A549 (cell line): ENCODE measurements around the gene TMEM42. TPM values are rescaled to one million over a fixed set of nuclear protein-coding genes. Genes with fewer than 3 reads are reported as not detected.
A peak's percentile ranks its signal among the peaks of the same experiment; 100 is the strongest.

ENCODE experiments used
- ATAC-seq, 2 experiments: fragments of 200-7000 bp in 1 of 2; fragments of >200 bp in 1 of 2; cut with Nextera tagmentation in 1 of 2; cut with Tn5 transposase in 1 of 2; 3 replicates each; pipeline versions ENCODE4 v1.8.0 to v1.9.1; 2018 to 2020; ENCODE audit warnings: mild to moderate bottlenecking in 1 of 2, moderate library complexity in 1 of 2
- CTCF ChIA-PET: fragments of 300-600 bp; sonication (Branson Sonifier 250); formaldehyde crosslinking; extraction: SDS; loops from one replicate; lab custom pipeline; 2021; ENCODE audit warnings: antibody characterized with exemption, inconsistent platforms; lab: Yijun Ruan, JAX
- POLR2A ChIA-PET: fragments of 350-600 bp; formaldehyde crosslinking; extraction: SDS; loops from one replicate; lab custom pipeline; 2021; ENCODE audit warnings: antibody characterized with exemption, inconsistent platforms; lab: Yijun Ruan, JAX
- DNase-seq, 2 experiments: peaks; one replicate each; pipeline versions ENCODE4 v3.0.0 to v3.0.0-alpha.2; 2011 to 2016; ENCODE audit warnings: low read depth in 1 of 2, low spot score in 1 of 2
- FAIRE-seq: peaks from 2 replicates; lab custom pipeline; 2011; peaks lifted over from hg19 to GRCh38; lab: Jason Lieb, UNC
- H3K27ac ChIP-seq, 2 experiments: fragments of >200 bp; sonication (Bioruptor Twin); formaldehyde crosslinking; 3 replicates each; pipeline ENCODE4 v1.5.1; 2016 to 2017
- H3K4me1 ChIP-seq: fragments of >200 bp; sonication (Bioruptor Twin); formaldehyde crosslinking; 3 replicates; pipeline ENCODE4 v1.6.1; 2016
- H3K4me2 ChIP-seq: fragments of >200 bp; sonication (Bioruptor Twin); formaldehyde crosslinking; 3 replicates; pipeline ENCODE4 v1.6.1; 2016
- H3K4me3 ChIP-seq: fragments of >200 bp; sonication (Bioruptor Twin); formaldehyde crosslinking; 3 replicates; pipeline ENCODE4 v1.5.1; 2016
- H3K9me3 ChIP-seq: fragments of >200 bp; sonication (Bioruptor Twin); formaldehyde crosslinking; 3 replicates; pipeline ENCODE4 v1.6.1; 2016
- ATOH8 ChIP-seq: fragments of 250-450 bp; sonication (Bioruptor Pico); IDR thresholded peaks from 2 replicates; pipeline ENCODE4 v1.5.0; 2020; ENCODE audit warnings: low read depth, mild to moderate bottlenecking, moderate library complexity
- BCL3 ChIP-seq: fragments of >200 bp; sonication (Bioruptor Twin); formaldehyde crosslinking; IDR thresholded peaks from 3 replicates; pipeline ENCODE4 v1.6.1; 2016
- BHLHE40 ChIP-seq: IDR thresholded peaks from 2 replicates; pipeline ENCODE4 v1.6.1; 2012; ENCODE audit warnings: low read depth, low read length, inconsistent platforms
- CBX2 ChIP-seq: fragments of 200-600 bp; sonication (generic); IDR thresholded peaks from 2 replicates; pipeline ENCODE4 v1.6.1; 2016; ENCODE audit warnings: low read depth, mild to moderate bottlenecking, borderline replicate concordance
- CEBPB ChIP-seq, 2 experiments: fragments of >200 bp in 1 of 2; sonication (Bioruptor Twin) in 1 of 2; formaldehyde crosslinking in 1 of 2; IDR thresholded peaks; 2 replicates each; pipeline ENCODE4 v1.6.1; 2012 to 2016
- CHD2 ChIP-seq: fragments of 150-350 bp; IDR thresholded peaks from 2 replicates; pipeline ENCODE4 v1.6.1; 2014; ENCODE audit warnings: low read length; ENCODE audit not compliant: partially characterized antibody
- CTCF ChIP-seq: fragments of >200 bp; sonication (Bioruptor Twin); formaldehyde crosslinking; IDR thresholded peaks from 3 replicates; pipeline ENCODE4 v1.5.1; 2016
- EHF ChIP-seq: fragments of 250-450 bp; sonication (Bioruptor Pico); IDR thresholded peaks from 2 replicates; pipeline ENCODE4 v1.5.0; 2020; ENCODE audit warnings: mild to moderate bottlenecking
- EHMT2 ChIP-seq: fragments of 200-600 bp; sonication (generic); IDR thresholded peaks from 2 replicates; pipeline ENCODE4 v1.6.1; 2016; ENCODE audit warnings: antibody characterized with exemption, low read depth, mild to moderate bottlenecking, moderate library complexity
- FOSL2 ChIP-seq, 2 experiments: fragments of 450-650 bp in 1 of 2; fragments of >200 bp in 1 of 2; sonication (Bioruptor Twin) in 1 of 2; formaldehyde crosslinking; IDR thresholded peaks; 2 replicates each; pipeline versions ENCODE4 v1.5.0 to v1.6.1; 2016 to 2020; ENCODE audit warnings: mild to moderate bottlenecking in 1 of 2, moderate library complexity in 1 of 2
- HDAC2 ChIP-seq: fragments of 200-600 bp; sonication (generic); IDR thresholded peaks from 2 replicates; pipeline ENCODE4 v1.6.1; 2016
- HMGXB4 ChIP-seq: fragments of 250-450 bp; sonication (Bioruptor Pico); IDR thresholded peaks from 2 replicates; pipeline ENCODE4 v1.5.0; 2021; ENCODE audit warnings: mild to moderate bottlenecking, moderate library complexity, borderline replicate concordance
- HOXA7 ChIP-seq: fragments of 250-450 bp; sonication (Bioruptor Pico); IDR thresholded peaks from 2 replicates; pipeline ENCODE4 v1.5.0; 2020; ENCODE audit warnings: mild to moderate bottlenecking, moderate library complexity
- HOXB13 ChIP-seq: fragments of 250-450 bp; sonication (Bioruptor Pico); IDR thresholded peaks from 2 replicates; pipeline ENCODE4 v1.5.0; 2020; ENCODE audit warnings: low read depth, mild to moderate bottlenecking, moderate library complexity
- HOXB5 ChIP-seq: fragments of 250-450 bp; sonication (Bioruptor Pico); IDR thresholded peaks from 2 replicates; pipeline ENCODE4 v1.5.0; 2020; ENCODE audit warnings: mild to moderate bottlenecking, moderate library complexity
- JUN ChIP-seq, 2 experiments: fragments of >200 bp; sonication (Bioruptor Twin); formaldehyde crosslinking; IDR thresholded peaks; 2 replicates in 1 of 2; 3 replicates in 1 of 2; pipeline ENCODE4 v1.6.1; 2016 to 2017
- KDM1A ChIP-seq: fragments of 200-600 bp; sonication (generic); IDR thresholded peaks from 2 replicates; pipeline ENCODE4 v1.6.1; 2016; ENCODE audit warnings: low read depth, mild to moderate bottlenecking
- MAFK ChIP-seq: fragments of 450-650 bp; IDR thresholded peaks from 2 replicates; pipeline ENCODE4 v1.6.1; 2014; ENCODE audit not compliant: partially characterized antibody
- MYC ChIP-seq: IDR thresholded peaks from 2 replicates; pipeline ENCODE4 v1.6.1; 2012; ENCODE audit warnings: mild to moderate bottlenecking, inconsistent platforms, low read length, improper control_type of control experiment, borderline replicate concordance
- NFE2L2 ChIP-seq: fragments of 150-350 bp; conservative IDR thresholded peaks from 2 replicates; pipeline ENCODE4 v1.6.1; 2014; ENCODE audit warnings: low read length
- NPAS2 ChIP-seq: fragments of 250-450 bp; sonication (Bioruptor Pico); IDR thresholded peaks from 2 replicates; pipeline ENCODE4 v1.8.0; 2022; ENCODE audit warnings: mild to moderate bottlenecking, moderate library complexity, borderline replicate concordance
- NR3C1 ChIP-seq: fragments of >200 bp; sonication (Bioruptor Twin); formaldehyde crosslinking; IDR thresholded peaks from 3 replicates; pipeline ENCODE4 v1.6.1; 2017
- PHF8 ChIP-seq: fragments of 200-600 bp; sonication (generic); IDR thresholded peaks from 2 replicates; pipeline ENCODE4 v1.6.1; 2016; ENCODE audit warnings: low read depth, mild to moderate bottlenecking, antibody characterized with exemption, moderate library complexity, borderline replicate concordance
- POLR2AphosphoS2 ChIP-seq: conservative IDR thresholded peaks from 2 replicates; pipeline ENCODE4 v1.6.1; 2012; ENCODE audit warnings: low read length, improper control_type of control experiment, inconsistent platforms
- RAD21 ChIP-seq, 2 experiments: fragments of >200 bp in 1 of 2; sonication (Bioruptor Twin) in 1 of 2; formaldehyde crosslinking in 1 of 2; IDR thresholded peaks in 1 of 2; conservative IDR thresholded peaks in 1 of 2; 2 replicates in 1 of 2; 3 replicates in 1 of 2; pipeline ENCODE4 v1.6.1; 2012 to 2018; ENCODE audit warnings: inconsistent platforms in 1 of 2
- SMC3 ChIP-seq: fragments of >200 bp; sonication (Bioruptor Twin); formaldehyde crosslinking; IDR thresholded peaks from 3 replicates; pipeline ENCODE4 v1.6.1; 2018; ENCODE audit warnings: inconsistent platforms
- SREBF2 ChIP-seq: fragments of 450-650 bp; IDR thresholded peaks from 2 replicates; pipeline ENCODE4 v1.6.1; 2014; ENCODE audit warnings: mild to moderate bottlenecking, moderate library complexity
- ZSCAN20 ChIP-seq: fragments of 250-450 bp; sonication (Bioruptor Pico); IDR thresholded peaks from 2 replicates; pipeline ENCODE4 v1.8.0; 2022; ENCODE audit warnings: mild to moderate bottlenecking, moderate library complexity
- WGBS: methylation state at CpG from one replicate; pipeline ENCODE4 v1.1.6; 2017; ENCODE audit errors: missing lambda C conversion rate; 5-methylcytosine and 5-hydroxymethylcytosine counted together
- polyA plus RNA-seq, 4 experiments: library from polyadenylated mRNA; depleted of rRNA in 3 of 4; stranded (reverse); fragments of >200 nt; fragmentation: RNase III in 1 of 4; extraction: RNeasy Plus Mini Kit Qiagen cat#74134 plus additional on column Dnase treatment in 1 of 4; gene quantifications; 2 replicates in 3 of 4; 3 replicates in 1 of 4; pipeline ENCODE4 v1.2.3, GENCODE V29; 2011 to 2017

TMEM42 gene
- polyA plus RNA-seq, 2 of the 4 experiments (the other 2 are of a cell fraction), result 10.0 to 18.0 TPM

- Histone ChIP-seq H3K27ac (no peak overlapping the region; a peak in 1 of 6 replicates), H3K4me1 (peaks cover 29% of the 10 kb centered on the region), H3K4me3 (no peak overlapping the region), H3K9me3 (no peaks in the 10 kb centered on the region), H3K4me2 (no peak overlapping the region)
- ATAC-seq, result no peak
- FAIRE-seq, result no peak
- 62% methylated on average over 3 of the region's 3 CpGs for WGBS
- DNase-seq, result no peak
- POLR2A ChIA-PET, result no interaction called here
- TF ChIP-seq MAFK (no peak), CHD2 (no peak), HDAC2 (no peak), HOXA7 (no peak), NR3C1 (no peak), NPAS2 (no peak), PHF8 (no peak), HMGXB4 (CRISPR knock-in tag) (no peak), MYC (no peak)
- CTCF ChIA-PET, result interaction anchor here (1.0 kb wide), 1 partner anchor 24 kb away, joined by 4 read pairs; no protein-coding TSS in a partner anchor
Measured at GRCh38 chr3:44890852-44891251, 29.1 kb downstream of the TMEM42 start.

GRCh38 chr3:44892689-44893088 lies 31.0 kb downstream of the TMEM42 start:
- CTCF ChIA-PET, result no interaction called here
- no peaks in the 10 kb centered on the region for H3K9me3 ChIP-seq
- POLR2A ChIA-PET, result no interaction called here
- H3K4me1 ChIP-seq, result peaks cover 12% of the 10 kb centered on the region; the same call in 2 of the 3 replicates
- ATAC-seq, result no peak
- TF ChIP-seq CEBPB (IDR thresholded peaks at IDR 0.05) (peak in 1 of 2 experiments; percentile 44; a peak in 2 of 4 replicates), EHMT2 (no peak), CBX2 (no peak), FOSL2 (IDR thresholded peaks at IDR 0.05) (no peak), FOSL2 (CRISPR knock-in tag; IDR thresholded peaks at IDR 0.05) (peak; percentile 13; the same call in 1 of the 2 replicates)
- peak overlapping the region; percentile 25 to 43; a peak in 3 of 6 replicates for H3K27ac ChIP-seq
- peak overlapping the region; percentile 34; the same call in 2 of the 3 replicates for H3K4me2 ChIP-seq
- no peak overlapping the region for H3K4me3 ChIP-seq
- WGBS, result 58% methylated on average over 3 of the region's 3 CpGs
- no peak for DNase-seq
- no peak for FAIRE-seq

GRCh38 chr3:44893097-44893496 lies 31.4 kb downstream of the TMEM42 start:
- FAIRE-seq (no peak), ATAC-seq (peak; percentile 53 to 56; a peak in 4 of 6 replicates), DNase-seq (no peak)
- TF ChIP-seq SMC3 (no peak), KDM1A (no peak), MAFK (no peak), EHF (CRISPR knock-in tag) (no peak), SREBF2 (no peak), RAD21 (conservative IDR thresholded peaks at IDR 0.05 in 1 of 2, IDR thresholded peaks at IDR 0.05 in 1 of 2) (no peak), CBX2 (no peak), CTCF (no peak), ZSCAN20 (CRISPR knock-in tag) (no peak), NPAS2 (no peak), JUN (IDR thresholded peaks at IDR 0.05) (no peak), BCL3 (no peak), POLR2AphosphoS2 (no peak), NR3C1 (no peak), HOXB13 (CRISPR knock-in tag) (no peak), HOXB5 (CRISPR knock-in tag) (no peak), BHLHE40 (no peak), NFE2L2 (no peak), ATOH8 (CRISPR knock-in tag) (no peak)
- peak overlapping the region; percentile 25 to 43; a peak in 3 of 6 replicates for H3K27ac ChIP-seq
- no peaks in the 10 kb centered on the region for H3K9me3 ChIP-seq
- POLR2A ChIA-PET, result no interaction called here
- CTCF ChIA-PET, result no interaction called here
- H3K4me3 ChIP-seq, result no peak overlapping the region
- peaks cover 12% of the 10 kb centered on the region; the same call in 2 of the 3 replicates for H3K4me1 ChIP-seq
- peak overlapping the region; percentile 34; the same call in 2 of the 3 replicates for H3K4me2 ChIP-seq
- 28% methylated on average over 2 of the region's 2 CpGs for WGBS
